HuH-7.5 (cell line): ENCODE data around the gene TRIM46.
"Not testable (repeated sequence)": the region's sequence is repeated elsewhere in the genome, so short reads cannot be mapped to it uniquely, and the experiment has no call there.

Experiments used
- DNase-seq: peaks from one replicate; pipeline ENCODE4 v3.0.0; 2011; ENCODE audit warnings: low spot score

The TRIM46 gene

DNA sequence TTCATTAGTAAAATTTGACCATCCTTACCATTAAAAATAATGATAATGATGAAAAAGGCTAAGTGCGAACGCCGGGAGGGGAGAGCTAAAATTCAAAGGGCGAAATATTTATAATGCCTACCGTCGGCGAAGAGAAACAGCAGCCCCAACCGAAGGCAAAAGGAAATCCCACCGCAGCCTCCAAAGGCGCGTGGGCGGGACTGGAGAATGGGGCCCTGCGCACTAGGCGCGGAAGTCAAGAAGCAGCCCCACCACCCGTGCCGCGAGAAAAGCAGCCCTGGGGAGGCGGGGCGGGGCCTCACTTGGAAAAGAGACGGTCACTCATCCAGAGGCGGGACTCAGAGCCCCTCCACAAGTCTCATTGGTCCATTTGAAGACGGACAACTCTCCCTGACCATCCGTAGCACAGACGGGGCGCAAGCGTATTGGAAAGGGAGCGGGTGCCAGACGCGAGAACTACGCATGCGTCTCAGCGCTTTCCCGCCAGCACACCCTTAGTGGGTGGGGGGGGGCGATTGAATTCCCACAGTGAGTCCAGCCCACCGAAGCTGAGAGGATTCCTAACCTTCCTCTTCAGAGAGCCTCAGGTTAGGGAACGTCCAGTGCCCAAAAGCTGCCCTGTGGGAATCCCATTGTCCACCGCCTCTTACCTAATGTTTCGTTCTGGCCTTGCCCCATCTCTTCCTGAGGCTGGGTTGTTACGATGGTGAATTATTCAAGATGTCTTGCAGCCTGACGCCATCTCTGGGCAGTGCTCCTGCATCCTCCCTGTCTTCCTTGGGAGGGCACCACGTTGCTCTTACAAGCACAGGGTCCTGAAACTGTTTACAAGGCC is 53.8 kb downstream of the TRIM46 start:
- DNase-seq = peak; percentile 99

DNA sequence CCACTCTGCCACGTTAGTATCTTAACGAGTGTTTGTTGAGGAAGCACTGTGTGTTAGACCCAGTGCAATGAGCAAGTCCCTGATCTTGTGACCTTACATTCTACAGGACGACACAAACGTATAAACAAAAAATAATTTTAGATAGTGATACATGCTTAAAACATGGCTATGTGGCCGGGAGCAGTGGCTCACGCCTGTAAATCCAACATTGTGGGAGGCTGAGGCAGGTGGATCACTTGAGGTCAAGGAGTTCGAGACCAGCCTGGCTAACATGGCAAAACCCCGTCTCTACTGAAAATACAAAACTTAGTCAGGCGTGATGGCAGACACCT is 54.4 kb downstream of the TRIM46 start:
- DNase-seq = no peak

DNA sequence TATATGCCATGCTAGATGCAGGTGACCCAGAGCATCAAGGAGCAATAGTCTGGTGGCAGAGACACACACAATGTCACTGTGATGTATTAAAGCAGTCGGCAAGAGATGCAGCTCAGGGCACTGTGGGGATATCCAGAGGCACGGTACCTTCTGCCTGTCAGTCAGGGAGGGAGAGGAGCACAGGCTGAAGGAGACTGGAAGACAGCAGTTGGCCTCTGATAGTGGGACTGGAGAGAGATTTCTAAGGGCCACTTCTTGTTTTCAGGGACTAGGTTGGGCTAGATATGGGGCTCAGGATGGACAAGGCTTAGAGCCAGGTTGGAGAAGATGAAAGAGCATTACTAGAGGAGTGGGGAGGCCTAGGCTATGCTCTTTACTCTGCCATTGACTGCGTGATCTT is 57.7 kb downstream of the TRIM46 start:
- DNase-seq = not testable (repeated sequence)

DNA sequence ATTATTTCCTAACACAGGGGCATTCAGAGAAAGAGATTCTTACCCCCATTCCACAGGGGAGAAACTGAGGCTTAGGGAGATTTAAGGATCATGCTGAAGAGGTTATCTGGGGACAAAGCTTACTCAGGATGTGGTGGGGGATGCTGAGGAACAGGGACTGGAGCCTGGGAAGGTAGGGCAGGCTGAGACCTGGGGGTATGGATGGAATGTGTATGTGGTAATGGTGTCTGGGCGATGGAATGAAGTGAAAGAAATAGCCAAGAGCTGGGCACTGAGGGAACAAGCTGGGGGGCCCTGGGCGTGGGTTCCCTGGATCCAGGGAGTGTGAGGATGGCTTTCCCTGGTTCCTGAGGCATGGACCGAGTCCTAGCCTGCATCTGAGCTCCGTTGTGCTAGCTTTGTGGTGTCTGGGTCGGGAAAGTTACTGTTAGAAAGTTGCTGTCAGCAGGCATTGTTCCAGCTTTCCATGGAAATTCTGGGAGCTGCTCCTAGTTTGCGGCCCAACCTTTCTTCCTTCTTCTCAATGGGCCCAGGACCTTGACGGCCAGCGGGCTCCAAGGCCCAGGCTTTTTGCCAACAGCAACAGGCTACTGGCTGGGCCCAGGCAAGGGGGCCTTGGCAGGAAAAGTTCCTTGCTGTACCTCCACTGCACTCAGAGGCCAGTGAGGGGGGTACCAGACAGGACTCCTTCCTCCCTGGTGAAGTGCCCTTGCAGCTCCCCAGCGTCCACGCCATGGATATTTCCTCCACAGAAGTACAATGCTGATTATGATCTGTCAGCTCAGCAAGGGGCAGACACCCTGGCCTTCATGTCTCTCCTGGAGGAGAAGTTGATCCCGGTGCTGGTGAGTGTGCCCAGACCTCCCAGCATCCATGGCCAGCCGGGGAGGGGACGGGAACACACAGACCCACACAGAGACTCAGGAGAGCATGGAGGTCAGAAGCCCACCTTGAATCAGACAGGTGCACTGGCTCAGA is 58.6 kb downstream of the TRIM46 start:
- not testable (repeated sequence) for DNase-seq

DNA sequence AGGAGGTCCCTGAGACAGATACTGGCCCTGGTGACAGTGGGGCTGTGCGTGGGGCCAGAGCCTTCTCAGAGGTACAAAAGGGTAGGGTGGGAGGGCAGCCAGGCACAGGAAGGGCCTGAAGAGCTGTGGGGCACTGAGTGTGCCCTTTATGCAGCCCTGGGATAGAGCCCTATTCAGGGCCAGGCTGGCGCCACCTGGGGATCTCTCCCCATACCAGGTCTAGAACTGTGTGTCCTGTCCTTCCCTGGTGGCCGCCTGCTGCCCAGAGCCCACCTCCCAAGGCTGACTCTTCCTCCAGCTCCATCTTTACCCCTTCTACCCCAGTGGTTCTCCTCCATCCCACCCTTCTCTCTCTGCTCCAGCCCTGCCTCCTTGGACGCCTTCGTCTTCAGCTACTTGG is 59.9 kb downstream of the TRIM46 start:
- DNase-seq = not testable (repeated sequence)
